Hematopoietic multipotent progenitor cell treated with erythropoietin and hydrocortisone succinate and interleukin-3 and kit ligand, for 8 days (in vitro differentiated cells): ENCODE data around the gene KCNA5.

Experiments
- DNase-seq: peaks from one replicate; pipeline ENCODE4 v3.0.0-alpha.2; 2015

KCNA5 gene

GRCh38 chr12:5068619-5069018, 24.9 kb downstream of the KCNA5 start:
- no peak for DNase-seq

DNA sequence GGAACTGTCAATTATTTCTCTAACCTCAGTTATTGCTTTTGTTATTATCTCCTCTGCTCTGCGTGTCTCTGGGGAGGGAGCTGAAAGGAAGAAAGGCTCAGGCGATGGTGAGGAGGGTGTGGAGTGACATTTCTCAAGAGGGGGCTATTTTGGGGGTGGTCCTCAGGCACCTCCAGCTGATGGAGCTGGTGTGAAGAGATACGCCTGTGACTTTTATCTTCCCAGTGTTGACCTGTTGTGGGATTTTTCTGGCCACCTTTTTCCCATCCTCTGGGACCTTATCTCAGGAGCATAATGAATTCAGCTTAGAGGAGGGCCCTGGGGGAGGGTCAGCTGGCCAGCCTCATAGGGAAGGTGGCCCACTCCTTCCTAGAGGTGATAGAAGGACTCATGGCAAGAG, 26.4 kb downstream of the KCNA5 start:
- no peak for DNase-seq

GRCh38 chr12:5071496-5071895, 27.8 kb downstream of the KCNA5 start:
- DNase-seq, result no peak

- DNase-seq, result no peak
Observed at GRCh38 chr12:5072311-5072710, 28.6 kb downstream of the KCNA5 start.

DNA sequence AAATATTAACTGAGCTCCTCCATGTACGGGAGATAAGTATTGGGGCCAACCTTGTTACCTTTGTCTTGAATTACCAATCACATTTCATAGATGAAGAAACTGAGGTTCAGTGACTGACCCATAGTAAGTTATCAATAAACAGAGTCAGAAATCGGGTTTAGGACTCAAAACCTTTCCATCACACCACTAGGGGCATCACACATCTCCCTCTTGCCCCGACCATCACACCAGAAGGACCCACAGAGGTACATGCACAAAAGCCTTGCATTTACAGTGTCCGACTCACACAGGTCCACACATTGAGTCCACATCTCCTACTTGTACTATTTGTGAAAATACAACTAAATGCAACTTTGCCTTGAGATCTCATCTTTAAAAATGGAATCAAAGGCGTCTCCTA, 29.4 kb downstream of the KCNA5 start:
- DNase-seq, result no peak

DNA sequence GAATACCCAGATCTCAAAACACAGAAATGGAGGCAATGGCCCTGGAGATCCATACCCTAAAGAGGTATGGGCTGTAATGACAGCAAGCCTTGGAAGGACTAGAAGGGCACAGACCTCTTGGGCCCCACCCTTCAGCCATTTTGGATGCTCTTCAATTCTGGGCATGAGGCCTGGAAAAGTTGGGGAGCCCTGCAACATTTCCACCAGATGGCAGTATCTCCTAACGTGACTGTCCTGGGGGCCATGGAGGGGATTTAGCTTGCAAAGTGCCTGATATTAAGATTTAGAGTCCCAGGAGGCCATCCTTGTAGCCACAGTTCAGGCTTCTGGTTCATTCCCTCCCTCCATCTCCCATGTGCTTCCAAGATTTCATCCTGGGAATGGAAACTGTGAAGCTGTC, 30.2 kb downstream of the KCNA5 start:
- peak; percentile 33 for DNase-seq

- DNase-seq, result no peak
Observed at GRCh38 chr12:5076761-5077160, 33.1 kb downstream of the KCNA5 start.

DNA sequence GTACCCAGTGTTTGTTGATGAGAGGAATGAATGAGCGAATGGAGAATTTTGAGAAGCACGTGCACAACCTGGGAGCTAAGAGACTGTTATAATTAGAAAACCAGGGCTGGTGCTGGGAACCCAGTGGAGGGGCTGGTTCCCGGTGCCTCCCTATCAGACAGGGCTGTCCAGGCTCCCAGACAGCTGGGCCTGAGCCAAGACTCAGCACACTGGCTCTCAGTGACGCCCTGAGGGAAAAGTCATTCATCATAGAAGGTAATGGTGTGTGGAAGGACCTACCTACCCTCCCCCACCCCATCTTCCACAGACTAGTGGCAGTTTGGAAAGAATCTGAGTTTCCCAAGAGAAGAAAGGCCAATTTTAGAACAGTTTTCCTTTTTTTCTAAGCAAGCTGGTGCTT, 34.7 kb downstream of the KCNA5 start:
- no peak for DNase-seq

DNA sequence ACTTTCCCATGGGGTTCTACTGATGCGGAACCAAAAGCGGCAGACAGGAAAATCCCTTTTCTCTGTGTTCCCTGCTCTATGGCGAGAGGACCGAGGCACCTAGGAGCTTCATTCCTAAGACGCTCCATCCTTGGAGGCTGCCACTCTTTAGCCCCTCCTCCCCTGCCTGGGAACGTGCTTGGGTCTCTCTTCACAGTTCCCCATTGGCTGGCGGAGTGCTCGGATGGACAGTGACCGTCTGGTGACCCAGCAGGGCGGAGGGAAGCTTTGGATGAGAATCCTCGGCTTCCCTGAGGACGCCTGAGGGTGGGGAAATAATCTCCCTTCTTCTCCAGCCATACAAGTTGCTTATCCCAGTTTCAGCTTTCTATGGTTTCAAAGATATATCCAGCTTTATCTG, 37.3 kb downstream of the KCNA5 start:
- no peak for DNase-seq

GRCh38 chr12:5083955-5084849, 40.5 kb downstream of the KCNA5 start:
- DNase-seq, result peak; percentile 37

GRCh38 chr12:5085896-5086295, 42.2 kb downstream of the KCNA5 start:
- DNase-seq, result no peak

DNA sequence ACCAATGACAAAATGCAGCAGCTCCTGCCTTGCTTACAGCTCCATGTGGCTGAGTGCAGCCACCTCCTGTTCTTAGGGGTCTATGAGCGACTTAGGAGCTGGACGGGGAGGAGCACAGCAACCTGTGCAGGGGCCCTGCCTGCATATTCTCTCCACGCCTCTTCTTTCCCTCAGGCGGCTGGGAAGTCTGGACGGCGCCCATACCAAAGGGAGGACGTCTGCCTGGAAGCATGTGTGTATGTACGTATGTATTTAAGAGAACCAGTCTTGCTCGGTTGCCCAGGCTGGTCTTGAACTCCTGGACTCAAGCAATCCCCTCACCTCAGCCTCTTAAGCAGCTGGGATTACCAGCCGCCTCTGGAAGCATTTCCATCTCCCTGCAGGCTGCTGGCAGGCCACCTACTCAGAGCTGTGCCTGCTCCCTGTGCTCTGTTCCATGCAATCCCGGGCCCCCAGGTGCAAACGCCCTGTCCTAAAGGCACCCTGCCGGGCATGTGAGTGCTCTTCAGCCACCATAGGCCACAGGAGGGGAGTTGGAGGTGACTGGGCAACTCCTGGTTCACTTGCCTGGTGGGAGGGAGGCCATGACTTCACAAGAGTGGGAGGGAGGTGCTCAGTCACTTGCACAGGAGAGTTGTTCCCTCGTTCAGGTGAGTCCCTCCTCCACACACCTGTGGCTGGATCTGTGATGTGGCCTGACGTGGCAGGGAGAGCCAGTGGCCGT, 44.3 kb downstream of the KCNA5 start:
- DNase-seq, result no peak

DNA sequence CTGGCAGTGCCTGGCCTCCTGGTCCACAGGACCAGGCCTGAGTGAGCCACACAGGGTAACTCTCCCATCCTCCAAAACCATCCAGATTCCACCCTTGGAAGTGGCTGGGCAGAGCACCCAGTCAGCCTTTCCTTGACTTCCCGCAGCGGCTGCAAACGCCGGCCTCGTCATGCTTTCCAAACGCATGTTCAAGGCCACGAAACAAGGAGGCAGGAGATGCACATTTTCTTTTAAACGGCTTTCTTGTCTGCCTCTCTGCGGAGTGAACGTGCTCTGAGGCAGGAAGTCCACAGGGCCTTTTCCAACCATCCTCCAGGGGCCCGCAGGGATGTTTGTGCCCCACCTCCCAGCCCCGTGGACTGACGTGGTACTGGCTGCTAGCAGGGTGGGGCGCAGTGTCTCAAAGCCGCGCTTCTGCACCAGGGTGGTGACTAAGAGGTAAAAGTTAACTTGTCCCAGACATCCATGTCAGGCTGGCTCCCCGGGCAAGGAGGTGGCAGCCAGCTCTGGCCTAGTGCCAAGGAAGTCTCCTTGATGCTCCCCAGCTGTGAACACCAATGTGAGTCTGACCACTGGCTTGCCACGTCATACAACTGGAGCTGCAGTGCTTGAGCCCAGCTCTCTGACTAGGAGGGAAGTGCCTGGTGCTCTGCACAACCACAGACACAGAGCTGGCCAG, 45.0 kb downstream of the KCNA5 start:
- no peak for DNase-seq

DNA sequence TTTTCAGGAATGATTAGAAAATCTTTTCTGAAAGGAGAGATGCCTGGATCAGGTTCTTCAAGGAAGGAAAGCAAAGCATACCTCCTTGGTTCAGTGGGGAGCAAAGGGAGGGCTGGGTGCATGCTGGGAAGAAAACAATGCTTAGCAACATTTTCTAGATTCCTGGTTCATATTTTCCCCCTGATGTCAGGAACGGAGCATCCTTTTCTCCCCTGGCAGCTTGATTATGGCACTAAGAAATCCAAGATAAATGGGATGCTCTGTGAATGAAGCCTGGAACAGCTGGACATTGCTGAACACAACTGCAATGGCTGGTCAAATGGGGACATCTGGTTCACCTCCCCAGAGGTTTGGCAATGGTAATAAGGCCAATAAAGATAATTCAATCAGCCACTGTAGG, 50.9 kb downstream of the KCNA5 start:
- DNase-seq, result no peak

GRCh38 chr12:5094986-5095385, 51.3 kb downstream of the KCNA5 start:
- no peak for DNase-seq
